Measurements from ENCODE around the gene IFNB1. TPM values are rescaled to one million over a fixed set of nuclear protein-coding genes. Genes with fewer than 3 reads are reported as not detected.

Gene IFNB1
- total RNA-seq, 1 donor from 2014 or later: not detected

- Mint-ChIP-seq H3K27ac (ENCODE audit: unreplicated experiment) (no peak overlapping the region), H3K27me3 (ENCODE audit: low read depth) (no peaks in the 10 kb centered on the region), H3K9me3 (no peaks in the 10 kb centered on the region), H3K4me1 (no peaks in the 10 kb centered on the region), H3K36me3 (ENCODE audit: low read depth) (no peaks in the 10 kb centered on the region), H3K4me3 (no peak overlapping the region)
- DNase-seq (ENCODE audit: low read depth, low spot score): no peak
- TF ChIP-seq, protein P1, sequence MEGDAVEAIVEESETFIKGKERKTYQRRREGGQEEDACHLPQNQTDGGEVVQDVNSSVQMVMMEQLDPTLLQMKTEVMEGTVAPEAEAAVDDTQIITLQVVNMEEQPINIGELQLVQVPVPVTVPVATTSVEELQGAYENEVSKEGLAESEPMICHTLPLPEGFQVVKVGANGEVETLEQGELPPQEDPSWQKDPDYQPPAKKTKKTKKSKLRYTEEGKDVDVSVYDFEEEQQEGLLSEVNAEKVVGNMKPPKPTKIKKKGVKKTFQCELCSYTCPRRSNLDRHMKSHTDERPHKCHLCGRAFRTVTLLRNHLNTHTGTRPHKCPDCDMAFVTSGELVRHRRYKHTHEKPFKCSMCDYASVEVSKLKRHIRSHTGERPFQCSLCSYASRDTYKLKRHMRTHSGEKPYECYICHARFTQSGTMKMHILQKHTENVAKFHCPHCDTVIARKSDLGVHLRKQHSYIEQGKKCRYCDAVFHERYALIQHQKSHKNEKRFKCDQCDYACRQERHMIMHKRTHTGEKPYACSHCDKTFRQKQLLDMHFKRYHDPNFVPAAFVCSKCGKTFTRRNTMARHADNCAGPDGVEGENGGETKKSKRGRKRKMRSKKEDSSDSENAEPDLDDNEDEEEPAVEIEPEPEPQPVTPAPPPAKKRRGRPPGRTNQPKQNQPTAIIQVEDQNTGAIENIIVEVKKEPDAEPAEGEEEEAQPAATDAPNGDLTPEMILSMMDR (conservative IDR thresholded peaks at IDR 0.05): no peak
These were observed 18.6 kb upstream of the IFNB1 start for GRCh38 chr9:21096172-21096900.

DNA sequence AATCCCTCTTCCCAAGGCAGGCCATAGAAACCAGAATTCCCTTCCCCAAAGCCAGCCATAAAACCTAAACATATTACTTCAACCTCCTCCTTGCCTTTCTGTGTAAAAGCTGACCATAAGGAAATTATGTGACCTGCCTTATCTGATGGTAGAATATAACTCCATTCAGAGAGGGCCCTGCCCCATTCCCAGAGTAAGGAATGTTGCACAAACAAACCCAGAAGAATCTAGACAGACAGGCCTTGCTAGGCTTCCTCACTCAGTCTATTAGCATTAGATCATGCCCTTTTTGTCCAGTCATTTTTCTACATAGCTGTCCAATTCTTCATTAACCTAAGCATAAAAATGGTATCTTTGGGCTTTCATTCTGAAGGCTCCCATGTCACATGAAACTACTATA, 17.8 kb upstream of the IFNB1 start:
- DNase-seq (ENCODE audit: low read depth, low spot score): no peak
- Mint-ChIP-seq H3K27ac (ENCODE audit: unreplicated experiment) (no peak overlapping the region), H3K4me3 (no peak overlapping the region), H3K9me3 (no peaks in the 10 kb centered on the region), H3K36me3 (ENCODE audit: low read depth) (no peaks in the 10 kb centered on the region), H3K27me3 (ENCODE audit: low read depth) (no peaks in the 10 kb centered on the region), H3K4me1 (no peaks in the 10 kb centered on the region)
- TF ChIP-seq, protein P1 (conservative IDR thresholded peaks at IDR 0.05): no peak

DNA sequence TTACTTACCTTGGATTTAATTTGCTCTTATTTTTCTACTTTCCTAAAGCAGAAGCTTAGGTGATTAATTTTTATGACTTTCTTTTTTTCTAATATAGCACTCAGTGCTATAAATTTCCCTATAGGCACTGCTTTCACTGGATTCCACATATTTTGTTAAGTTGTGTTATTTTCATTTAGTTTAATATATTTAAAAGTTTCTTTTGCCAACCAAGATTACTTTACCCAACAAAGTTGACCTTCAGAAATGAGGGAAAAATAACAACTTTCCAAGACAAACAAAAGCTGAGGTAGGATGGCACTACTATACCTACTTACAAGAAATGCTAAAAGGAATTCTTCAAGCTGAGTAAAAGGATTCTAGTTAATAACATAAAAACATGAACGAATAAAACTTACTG, 8.8 kb upstream of the IFNB1 start:
- Mint-ChIP-seq H3K27ac (ENCODE audit: unreplicated experiment) (no peak overlapping the region), H3K27me3 (ENCODE audit: low read depth) (no peaks in the 10 kb centered on the region), H3K9me3 (no peaks in the 10 kb centered on the region), H3K36me3 (ENCODE audit: low read depth) (peaks cover 2% of the 10 kb centered on the region), H3K4me3 (no peak overlapping the region), H3K4me1 (peaks cover 16% of the 10 kb centered on the region)
- DNase-seq (ENCODE audit: low read depth, low spot score): no peak
- TF ChIP-seq, protein P1 (conservative IDR thresholded peaks at IDR 0.05): no peak

- Mint-ChIP-seq H3K27me3 (ENCODE audit: low read depth) (no peaks in the 10 kb centered on the region), H3K27ac (ENCODE audit: unreplicated experiment) (no peak overlapping the region), H3K36me3 (ENCODE audit: low read depth) (peaks cover 2% of the 10 kb centered on the region), H3K4me1 (peaks cover 16% of the 10 kb centered on the region), H3K4me3 (no peak overlapping the region), H3K9me3 (peaks cover 6% of the 10 kb centered on the region)
- TF ChIP-seq, protein P1 (conservative IDR thresholded peaks at IDR 0.05): no peak
- DNase-seq (ENCODE audit: low read depth, low spot score): no peak
These were observed 7.3 kb upstream of the IFNB1 start for GRCh38 chr9:21085005-21085404.

- TF ChIP-seq, protein P1 (conservative IDR thresholded peaks at IDR 0.05): no peak
- Mint-ChIP-seq H3K9me3 (peaks cover 6% of the 10 kb centered on the region), H3K4me1 (peaks cover 16% of the 10 kb centered on the region), H3K36me3 (ENCODE audit: low read depth) (peaks cover 2% of the 10 kb centered on the region), H3K4me3 (no peak overlapping the region), H3K27ac (ENCODE audit: unreplicated experiment) (no peak overlapping the region), H3K27me3 (ENCODE audit: low read depth) (no peaks in the 10 kb centered on the region)
- no peak for DNase-seq (ENCODE audit: low read depth, low spot score)
These were observed 6.6 kb upstream of the IFNB1 start for GRCh38 chr9:21084242-21084850.
